Measurements from ENCODE around the gene APOB.

APOB gene

GRCh38 chr2:21002814-21003192 lies 41.1 kb downstream of the APOB start:
- no peak for DNase-seq

- DNase-seq = no peak
Observed at GRCh38 chr2:21001988-21002813, 41.7 kb downstream of the APOB start.

- DNase-seq = no peak
Observed at GRCh38 chr2:21001225-21001946, 42.5 kb downstream of the APOB start.

GRCh38 chr2:20999906-21000645 lies 43.8 kb downstream of the APOB start:
- DNase-seq = no peak

- DNase-seq = no peak
Observed at GRCh38 chr2:20998972-20999905, 44.6 kb downstream of the APOB start.

GRCh38 chr2:20997953-20998722 lies 45.7 kb downstream of the APOB start:
- no peak for DNase-seq

- DNase-seq = no peak
Observed at GRCh38 chr2:20994130-20994529, 49.7 kb downstream of the APOB start.

- no peak for DNase-seq
Observed at GRCh38 chr2:20992201-20992711, 51.6 kb downstream of the APOB start.

- DNase-seq = no peak
Observed at GRCh38 chr2:20990442-20991430, 53.1 kb downstream of the APOB start.

- no peak for DNase-seq
Observed at GRCh38 chr2:20989404-20989803, 54.5 kb downstream of the APOB start.

- no peak for DNase-seq
Observed at GRCh38 chr2:20988905-20989304, 55.0 kb downstream of the APOB start.

GRCh38 chr2:20986024-20986939 lies 57.6 kb downstream of the APOB start:
- DNase-seq = no peak

GRCh38 chr2:20985062-20985461 lies 58.8 kb downstream of the APOB start:
- no peak for DNase-seq

- no peak for DNase-seq
Observed at GRCh38 chr2:20984408-20984807, 59.5 kb downstream of the APOB start.

- no peak for DNase-seq
Observed at GRCh38 chr2:20983844-20984243, 60.0 kb downstream of the APOB start.

- DNase-seq = no peak
Observed at GRCh38 chr2:20982861-20983260, 61.0 kb downstream of the APOB start.

- DNase-seq = no peak
Observed at GRCh38 chr2:20977520-20978180, 66.2 kb downstream of the APOB start.

GRCh38 chr2:20976527-20976926 lies 67.3 kb downstream of the APOB start:
- DNase-seq = no peak

All from NCI-H1105 (cell line).